HL-60 (cell line): ENCODE results near the gene CHCHD3.
"Not testable (repeated sequence)": the region's sequence is repeated elsewhere in the genome, so short reads cannot be mapped to it uniquely, and the experiment has no call there.

ENCODE experiments used
- DNase-seq, 2 experiments: peaks; one replicate each; pipeline ENCODE4 v3.0.0-alpha.2; 2010 to 2020; ENCODE audit warnings: low read depth in 1 of 2, low spot score in 1 of 2
- H3K27ac ChIP-seq: fragments of 250-450 bp; sonication (Bioruptor Pico); replicated peaks from 2 replicates; pipeline ENCODE4 v1.5.1; 2020; ENCODE audit warnings: mild to moderate bottlenecking, moderate library complexity
- H3K27me3 ChIP-seq: fragments of 250-450 bp; sonication (Bioruptor Pico); 2 replicates; pipeline ENCODE4 v1.5.1; 2021; ENCODE audit warnings: mild to moderate bottlenecking, moderate library complexity; ENCODE audit not compliant: insufficient read depth, poor library complexity, severe bottlenecking
- H3K4me3 ChIP-seq: replicated peaks from 2 replicates; pipeline ENCODE4 v1.5.1; 2011; ENCODE audit warnings: mild to moderate bottlenecking, control low read depth, low read length; ENCODE audit not compliant: insufficient read depth
- CTCF ChIP-seq: IDR thresholded peaks from one replicate; pipeline ENCODE4 v1.5.1; 2011; ENCODE audit warnings: low read length, control low read depth, inconsistent platforms; ENCODE audit not compliant: insufficient read depth
- GABPA ChIP-seq: IDR thresholded peaks from 2 replicates; pipeline ENCODE4 v1.6.1; 2012; ENCODE audit warnings: low read depth
- POLR2AphosphoS5 ChIP-seq: IDR thresholded peaks from 2 replicates; pipeline ENCODE4 v1.6.1; 2012; ENCODE audit warnings: low read depth
- REST ChIP-seq: IDR thresholded peaks from 2 replicates; pipeline ENCODE4 v1.6.1; 2012; ENCODE audit warnings: low read depth; ENCODE audit not compliant: insufficient replicate concordance
- SPI1 ChIP-seq: IDR thresholded peaks from 2 replicates; pipeline ENCODE4 v1.6.1; 2012; ENCODE audit warnings: low read depth, mild to moderate bottlenecking, borderline replicate concordance

Gene CHCHD3

GRCh38 chr7:132969520-132969919, 112.4 kb downstream of the CHCHD3 start:
- no peak overlapping the region for H3K4me3 ChIP-seq
- DNase-seq: no peak
- H3K27ac ChIP-seq: no peak overlapping the region
- H3K27me3 ChIP-seq: no peaks in the 10 kb centered on the region
- TF ChIP-seq REST (no peak), GABPA (no peak), POLR2AphosphoS5 (no peak), SPI1 (no peak), CTCF (no peak)

GRCh38 chr7:132967470-132967848, 114.4 kb downstream of the CHCHD3 start:
- H3K4me3 ChIP-seq, H3K27me3 ChIP-seq, DNase-seq, H3K27ac ChIP-seq: not testable (repeated sequence)

GRCh38 chr7:132966754-132967469, 115.0 kb downstream of the CHCHD3 start:
- no peak for DNase-seq
- H3K27me3 ChIP-seq: no peaks in the 10 kb centered on the region
- no peak overlapping the region for H3K4me3 ChIP-seq
- TF ChIP-seq SPI1: no peak
- no peak for TF ChIP-seq GABPA
- no peak for TF ChIP-seq REST
- TF ChIP-seq POLR2AphosphoS5: no peak
- H3K27ac ChIP-seq: no peak overlapping the region

- Histone ChIP-seq H3K27ac (no peak overlapping the region), H3K4me3 (no peak overlapping the region), H3K27me3 (no peaks in the 10 kb centered on the region)
- DNase-seq: no peak
- TF ChIP-seq CTCF (no peak), POLR2AphosphoS5 (no peak), GABPA (no peak), SPI1 (no peak), REST (no peak)
Measured at GRCh38 chr7:132965951-132966350, 115.9 kb downstream of the CHCHD3 start.
